HG02588 (cell line): ENCODE data around the gene CARMIL1.
A peak's percentile ranks its signal among the peaks of the same experiment; 100 is the strongest.

Source experiments
- ATAC-seq: cut with Tn5 transposase; IDR thresholded peaks from one replicate; pipeline ENCODE4 v1.9.1; 2021; ENCODE audit warnings: mild to moderate bottlenecking, moderate library complexity; ENCODE audit not compliant: unreplicated experiment

CARMIL1 gene

DNA sequence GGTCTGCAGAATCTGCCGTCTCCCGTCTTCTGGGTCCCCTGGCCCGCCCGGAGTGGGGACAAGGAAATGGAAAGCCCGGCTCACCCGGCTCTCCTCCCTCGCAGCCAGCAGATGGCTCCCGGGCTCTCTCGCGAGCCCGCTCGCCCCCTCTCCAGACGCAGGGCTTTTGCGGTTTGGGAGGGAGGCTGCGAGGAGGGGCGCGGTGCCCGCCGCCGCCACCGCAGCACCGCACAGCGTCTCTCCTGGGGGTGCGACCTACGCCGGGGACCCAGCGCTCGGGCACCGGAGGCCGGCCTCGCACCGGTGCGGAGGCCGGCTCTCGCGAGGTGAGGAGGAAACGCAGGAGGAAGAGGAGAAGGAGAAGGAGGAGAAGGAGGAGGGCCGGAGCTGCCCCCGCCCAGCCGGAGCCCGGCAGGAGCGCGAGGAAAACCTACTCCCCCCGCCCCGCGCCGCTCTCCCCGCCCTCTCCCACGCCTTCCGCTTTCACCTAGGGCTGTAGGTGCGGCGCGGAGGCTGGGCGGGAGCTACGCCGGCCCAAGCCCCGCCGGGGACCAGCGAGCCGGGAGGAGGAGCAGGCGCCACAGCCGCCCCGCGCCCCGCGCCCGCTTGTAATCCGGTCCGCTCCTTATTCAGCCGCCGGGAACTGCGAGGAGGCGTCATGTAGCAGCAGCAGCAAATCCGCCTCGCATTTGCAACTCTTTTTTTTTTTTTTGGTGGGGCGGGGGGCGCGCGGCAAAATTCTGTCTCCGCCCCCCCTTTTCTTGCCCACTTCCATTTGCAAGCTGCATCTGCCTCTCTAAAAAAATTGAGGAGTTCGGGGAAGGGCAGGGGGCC lies at the start of gene CARMIL1:
Gene CARMIL1 (plus strand): TSS at position 461 of the 834 bp plus-strand sequence. CDS start 422 bp downstream, outside the sequence.
- peak; percentile 73 for ATAC-seq

DNA sequence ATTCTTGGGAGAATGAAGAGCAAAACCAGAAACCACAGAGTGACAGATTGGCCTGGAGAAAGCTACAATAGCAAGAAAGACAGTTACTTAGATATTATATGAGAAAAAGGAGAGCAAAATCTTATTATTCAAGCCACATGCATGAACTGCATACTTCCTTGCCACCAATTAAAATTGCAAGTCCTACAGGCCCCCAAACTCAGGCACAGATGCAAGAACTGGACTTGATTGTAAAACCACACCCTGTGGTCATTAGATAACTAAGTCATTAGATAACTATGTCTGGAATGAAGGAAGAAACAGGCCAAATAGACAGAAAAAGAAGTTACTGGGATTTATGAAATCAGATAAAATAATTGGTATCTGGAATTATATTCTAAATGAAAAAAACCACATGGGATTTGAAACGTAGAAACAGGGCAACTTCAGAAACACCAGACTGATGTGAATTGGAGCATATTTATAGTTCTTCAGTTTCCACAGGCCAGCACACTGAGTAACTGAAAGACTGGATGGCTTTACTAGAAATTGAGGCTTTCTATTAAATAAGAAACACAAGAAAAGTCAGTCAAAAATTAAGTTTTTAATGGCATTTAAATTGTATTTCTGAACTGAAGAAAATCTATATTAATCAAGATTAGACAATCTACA lies 49.4 kb upstream of the CARMIL1 start:
- ATAC-seq: no peak

DNA sequence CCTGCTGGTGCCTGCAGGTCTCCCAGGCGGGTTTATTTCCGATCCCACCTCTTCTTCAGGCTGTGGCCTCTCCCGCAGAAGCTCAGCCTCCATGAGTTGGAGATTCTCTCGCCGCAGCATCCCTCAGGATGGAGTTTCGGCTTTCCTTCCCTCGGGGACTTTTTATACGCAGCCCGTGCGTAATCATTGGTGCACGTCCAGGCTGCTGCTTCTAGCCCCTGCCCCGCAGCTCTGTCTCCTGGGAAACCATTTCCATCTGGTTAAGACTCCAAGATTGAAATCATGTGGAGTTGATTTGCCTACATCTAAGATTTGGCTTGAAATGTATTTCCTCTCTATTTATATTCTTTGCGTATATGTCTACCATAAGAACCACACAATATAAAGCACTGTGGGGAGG lies 46.7 kb upstream of the CARMIL1 start:
- ATAC-seq: no peak

DNA sequence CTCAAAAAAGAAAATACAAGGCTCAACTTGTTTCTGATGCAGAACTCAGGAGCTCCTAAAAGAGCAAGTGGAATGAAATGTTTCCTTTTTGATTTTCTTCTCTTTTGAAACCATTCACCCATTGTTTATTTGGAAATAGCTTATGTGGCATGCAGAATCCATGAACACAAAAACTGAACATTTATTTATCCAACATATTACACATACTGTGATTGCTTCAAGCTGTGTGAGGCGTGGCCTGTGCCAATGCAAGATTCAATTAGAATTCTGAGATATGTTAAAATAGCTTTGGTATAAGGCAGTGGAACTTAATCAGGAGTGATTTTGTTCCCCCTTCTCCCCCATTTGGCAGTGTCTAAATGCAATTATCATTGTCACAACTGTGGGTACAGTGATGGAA lies 45.9 kb upstream of the CARMIL1 start:
- ATAC-seq: no peak

DNA sequence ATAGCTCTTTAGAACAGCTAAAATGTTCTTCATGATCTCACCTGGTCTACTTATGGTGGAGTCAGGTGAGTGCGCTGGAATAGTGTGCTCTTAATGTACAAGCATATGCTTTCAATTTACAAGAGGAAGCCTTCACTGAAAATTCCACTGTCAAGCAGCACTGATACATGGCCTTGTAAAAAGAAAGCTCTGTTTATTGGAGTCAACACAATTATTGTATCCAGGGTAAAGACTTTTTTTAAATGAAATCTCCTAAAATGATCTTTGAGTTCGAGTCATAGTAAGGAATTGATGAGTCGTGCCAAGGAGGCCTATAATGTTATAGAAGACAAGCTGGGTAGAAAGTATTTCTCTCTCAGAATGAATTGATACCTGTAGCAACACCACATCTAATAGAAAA lies 41.6 kb upstream of the CARMIL1 start:
- ATAC-seq: no peak

DNA sequence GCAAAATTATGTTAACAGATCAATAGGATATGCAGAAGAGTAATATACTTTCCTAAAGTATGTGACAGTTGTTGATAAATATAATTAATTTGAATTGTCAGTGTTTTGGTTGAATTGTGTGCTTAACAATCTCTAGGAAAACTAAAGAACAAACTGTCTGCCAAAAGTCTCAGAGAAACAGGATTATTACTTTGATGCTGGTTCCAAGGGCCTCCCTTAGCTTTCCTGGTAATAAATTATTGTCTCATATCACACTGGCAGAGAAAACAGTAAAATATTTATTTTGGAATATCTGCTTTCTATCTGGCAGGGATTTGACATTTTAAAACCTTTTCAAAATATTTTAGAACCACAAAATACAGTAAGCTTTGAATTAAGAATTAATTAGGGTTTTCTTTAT lies 40.1 kb upstream of the CARMIL1 start:
- ATAC-seq: no peak

DNA sequence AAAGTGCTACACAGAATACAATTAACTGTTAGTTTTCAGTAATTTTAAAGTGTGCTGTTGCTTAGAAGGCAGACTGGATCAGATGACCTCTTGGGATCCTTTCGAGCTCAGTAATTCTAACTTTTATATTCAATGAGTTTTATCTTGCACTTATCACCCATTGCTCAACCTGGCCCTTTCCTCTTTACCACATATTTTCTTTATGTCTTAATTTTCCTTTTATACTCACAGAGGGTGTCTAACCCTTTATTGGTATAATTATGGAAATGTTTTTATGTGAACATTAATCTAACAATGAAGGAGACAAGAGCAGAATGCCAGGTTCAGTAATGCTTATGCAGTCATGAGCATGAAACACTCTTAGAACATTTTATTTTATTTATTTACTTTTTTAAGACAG lies 39.7 kb upstream of the CARMIL1 start:
- ATAC-seq: no peak

DNA sequence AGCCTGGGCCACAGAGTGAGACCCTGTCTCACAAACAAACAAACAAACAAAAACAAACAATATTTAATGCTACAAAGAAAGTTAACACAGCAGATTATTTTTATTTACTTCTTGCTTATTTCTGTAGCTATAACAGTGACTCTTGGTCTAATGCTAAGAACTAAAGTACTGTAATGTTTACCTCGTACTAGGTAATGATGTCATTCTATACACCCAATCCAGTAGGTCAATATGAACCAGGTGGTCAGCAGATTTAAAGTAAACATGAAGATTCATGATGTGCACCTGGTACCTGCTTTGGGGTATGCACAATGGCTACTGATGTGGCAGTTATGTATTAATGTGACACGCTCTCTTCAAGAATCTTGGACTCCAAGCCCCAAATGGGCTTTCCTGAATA lies 36.6 kb upstream of the CARMIL1 start:
- no peak for ATAC-seq

DNA sequence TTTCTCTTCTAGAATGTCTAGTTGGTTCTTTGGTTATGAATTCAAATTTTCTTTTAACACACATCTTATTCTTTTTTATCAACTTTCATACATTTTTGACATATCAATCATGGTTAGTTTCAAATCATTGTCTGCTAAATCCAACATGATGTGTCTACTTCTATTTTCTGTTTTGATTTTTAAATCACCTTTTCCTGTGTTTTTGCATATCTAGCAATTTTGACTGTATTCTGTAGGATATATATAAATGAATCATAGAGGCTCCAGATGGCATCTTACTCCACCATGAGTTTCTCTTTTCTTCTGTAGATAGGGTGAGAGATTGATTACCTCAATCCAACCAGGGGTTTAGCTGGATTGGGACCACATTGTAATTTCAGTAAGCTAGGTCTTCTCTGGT lies 34.3 kb upstream of the CARMIL1 start:
- ATAC-seq: no peak

DNA sequence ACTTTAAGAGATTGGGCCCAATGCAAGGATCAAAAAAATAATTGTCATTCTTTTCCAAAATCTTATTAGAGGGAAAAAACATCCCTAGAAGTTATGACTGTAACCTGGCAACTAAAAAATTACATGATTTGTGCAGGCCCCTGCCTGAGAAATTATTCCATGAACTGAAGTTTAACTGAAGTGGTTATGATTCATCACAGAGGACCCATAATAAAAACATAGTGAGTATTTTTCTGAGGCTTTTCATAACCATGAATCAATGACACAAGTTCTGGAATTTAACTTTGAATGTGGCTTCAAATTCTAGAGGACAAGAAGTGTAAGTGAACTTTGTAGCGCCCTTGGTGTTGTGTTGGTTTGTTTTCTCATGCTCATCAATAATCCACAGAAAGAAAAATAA lies 31.1 kb upstream of the CARMIL1 start:
- ATAC-seq: no peak

DNA sequence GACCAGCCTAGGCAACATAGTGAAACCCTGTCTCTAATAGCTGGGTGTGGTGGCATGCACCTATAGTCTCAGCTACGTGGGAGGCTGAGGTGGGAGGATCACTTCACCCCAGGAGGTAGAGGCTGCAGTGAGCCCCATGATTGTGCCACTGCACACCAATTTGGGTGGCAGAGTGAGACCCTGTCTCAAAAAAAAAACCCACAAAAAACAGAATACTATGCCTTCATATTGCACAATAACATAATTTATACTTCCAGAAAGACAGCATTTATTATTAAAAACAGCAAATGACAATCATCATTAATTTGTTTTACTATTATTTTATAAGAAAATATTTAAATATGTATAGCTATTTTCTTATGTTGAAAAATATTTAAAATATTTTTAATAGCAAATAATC lies 30.0 kb upstream of the CARMIL1 start:
- ATAC-seq: no peak

DNA sequence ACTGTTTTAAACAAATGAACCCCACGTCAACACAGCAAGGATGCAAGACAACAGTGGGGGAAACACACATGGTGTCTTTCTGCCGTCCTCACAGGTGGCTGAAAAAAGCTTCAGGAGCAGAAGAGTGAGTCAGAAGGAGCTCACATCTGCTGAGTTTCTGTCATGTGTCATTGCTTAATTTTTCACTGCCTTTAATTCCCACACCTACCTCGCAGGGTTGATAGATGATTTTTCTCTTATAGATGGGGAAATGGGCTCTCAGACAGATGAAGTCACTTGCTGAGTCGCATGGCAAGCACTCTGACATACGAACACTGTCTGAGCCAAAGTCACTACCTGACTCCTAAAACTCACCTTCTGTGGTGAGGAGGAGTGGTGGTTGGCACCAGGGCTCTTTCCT lies 28.3 kb upstream of the CARMIL1 start:
- no peak for ATAC-seq

DNA sequence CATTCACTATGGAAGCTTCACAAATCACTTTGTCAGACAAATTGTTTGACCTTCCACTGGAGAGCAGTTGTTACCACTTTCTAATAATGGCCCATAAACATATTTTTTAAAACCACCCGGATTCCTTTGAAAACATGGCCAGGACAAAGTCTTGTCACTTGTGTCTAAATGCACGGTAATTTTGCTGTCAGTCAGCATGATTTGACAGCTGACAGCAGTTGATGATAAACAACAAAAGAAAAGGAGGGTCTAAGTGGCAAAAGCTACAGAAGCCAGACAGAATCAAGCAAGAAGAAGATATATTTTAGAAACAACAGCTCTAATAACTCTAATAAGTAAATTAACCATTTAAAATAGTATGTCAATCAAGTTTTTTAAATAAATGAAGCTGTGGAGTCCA lies 27.7 kb upstream of the CARMIL1 start:
- ATAC-seq: no peak

DNA sequence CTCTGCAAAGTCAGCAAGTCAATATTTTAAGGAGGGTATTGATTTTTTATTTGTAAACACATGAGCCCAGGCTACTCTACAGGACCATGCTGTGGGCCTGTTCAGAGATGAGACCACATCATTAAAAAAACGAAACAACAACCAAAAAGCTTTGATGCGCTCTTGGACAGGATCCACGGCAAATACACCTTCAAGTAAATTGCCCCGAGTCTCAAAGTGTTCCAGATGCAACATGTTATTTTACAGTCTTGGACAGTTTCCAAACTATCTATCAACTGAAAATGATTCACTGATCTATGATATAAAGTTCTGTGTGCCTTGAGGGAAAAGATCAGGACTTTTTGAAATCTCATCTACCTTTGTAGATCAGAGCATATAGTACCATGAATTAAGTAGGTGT lies 25.8 kb upstream of the CARMIL1 start:
- no peak for ATAC-seq

DNA sequence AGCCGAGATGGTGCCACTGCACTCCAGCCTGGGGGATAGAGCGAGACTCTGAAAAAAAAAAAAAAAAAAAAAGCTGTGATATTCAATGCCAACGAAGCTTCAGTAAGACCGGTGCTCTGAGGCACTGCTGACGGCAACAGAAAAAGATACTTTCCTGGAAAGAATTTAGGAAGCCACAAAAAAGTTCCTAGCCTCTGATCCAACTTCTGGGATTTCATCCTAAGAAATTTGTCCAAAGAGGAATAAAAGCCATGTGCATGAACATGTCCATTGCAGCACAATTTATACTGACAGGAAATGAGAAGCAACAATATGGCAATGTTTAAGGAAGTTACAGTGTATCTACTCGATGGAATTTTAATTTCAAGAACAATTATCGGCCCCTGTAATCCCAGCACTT lies 24.5 kb upstream of the CARMIL1 start:
- no peak for ATAC-seq

DNA sequence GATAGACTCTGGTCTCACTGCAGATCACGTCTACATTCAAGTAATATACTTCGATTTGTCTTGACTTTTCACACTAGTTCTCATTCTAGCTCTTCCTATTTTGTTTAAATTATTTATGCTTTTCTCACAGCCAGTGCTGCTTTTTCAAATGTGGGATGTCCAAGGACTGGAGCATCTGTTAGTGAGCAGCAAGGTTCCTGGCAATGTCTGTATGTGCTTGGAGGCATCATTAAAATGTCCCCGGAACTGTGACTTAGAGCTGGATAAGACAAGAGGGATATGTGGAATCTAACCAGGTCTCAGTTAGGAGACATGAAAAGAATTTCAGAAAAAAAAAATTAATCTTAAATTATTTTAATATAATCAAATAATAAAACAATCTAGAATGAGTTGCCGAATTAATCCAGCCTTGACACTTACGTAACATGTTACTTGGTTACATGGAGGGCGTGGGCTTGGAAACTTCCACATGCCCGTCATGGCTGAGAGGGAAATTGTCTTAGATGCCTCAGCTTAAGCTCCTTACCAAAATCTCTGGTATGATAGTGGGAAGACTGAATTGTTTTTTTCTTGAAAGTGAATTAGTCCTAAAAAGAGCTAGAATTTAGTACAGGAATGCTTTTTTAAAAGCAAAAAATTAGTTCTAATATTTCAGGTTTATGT lies 21.4 kb upstream of the CARMIL1 start:
- ATAC-seq: no peak

DNA sequence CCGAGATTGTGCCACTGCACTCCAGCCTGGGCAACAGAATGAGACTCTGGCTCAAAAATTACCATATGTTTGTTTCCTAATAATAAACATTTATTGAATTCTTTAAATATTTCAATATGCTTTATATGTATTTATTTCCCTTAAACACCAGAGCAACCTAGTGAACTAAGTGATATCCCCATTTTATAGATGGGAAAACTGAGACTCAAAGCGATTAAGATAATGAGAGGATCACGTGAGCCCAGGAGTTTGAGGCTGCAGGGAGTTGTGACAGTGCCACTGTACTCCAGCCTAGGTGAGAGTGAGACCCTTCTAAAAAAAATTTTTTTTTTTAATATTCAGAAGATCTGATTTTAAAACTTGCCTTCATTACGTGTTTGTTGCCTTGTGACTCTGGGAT lies 19.4 kb upstream of the CARMIL1 start:
- no peak for ATAC-seq

DNA sequence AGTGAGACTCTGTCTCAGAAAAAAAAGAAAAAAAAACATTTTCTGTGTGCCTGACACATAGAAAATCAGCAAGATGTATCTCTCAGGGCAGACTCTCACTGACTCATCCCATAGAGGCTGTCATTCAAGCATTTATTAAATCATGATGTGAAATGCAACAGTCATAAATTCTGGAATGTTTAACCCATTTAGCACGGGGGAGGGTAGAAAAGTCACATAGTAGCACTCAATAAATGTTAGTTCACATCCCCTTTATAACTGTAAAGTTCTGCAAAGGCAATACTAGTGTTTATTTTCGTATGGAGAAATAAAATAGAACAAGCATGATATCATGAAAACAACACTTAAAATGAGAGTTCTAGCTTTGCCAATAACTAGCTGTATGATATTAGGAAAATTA lies 15.5 kb upstream of the CARMIL1 start:
- ATAC-seq: no peak

DNA sequence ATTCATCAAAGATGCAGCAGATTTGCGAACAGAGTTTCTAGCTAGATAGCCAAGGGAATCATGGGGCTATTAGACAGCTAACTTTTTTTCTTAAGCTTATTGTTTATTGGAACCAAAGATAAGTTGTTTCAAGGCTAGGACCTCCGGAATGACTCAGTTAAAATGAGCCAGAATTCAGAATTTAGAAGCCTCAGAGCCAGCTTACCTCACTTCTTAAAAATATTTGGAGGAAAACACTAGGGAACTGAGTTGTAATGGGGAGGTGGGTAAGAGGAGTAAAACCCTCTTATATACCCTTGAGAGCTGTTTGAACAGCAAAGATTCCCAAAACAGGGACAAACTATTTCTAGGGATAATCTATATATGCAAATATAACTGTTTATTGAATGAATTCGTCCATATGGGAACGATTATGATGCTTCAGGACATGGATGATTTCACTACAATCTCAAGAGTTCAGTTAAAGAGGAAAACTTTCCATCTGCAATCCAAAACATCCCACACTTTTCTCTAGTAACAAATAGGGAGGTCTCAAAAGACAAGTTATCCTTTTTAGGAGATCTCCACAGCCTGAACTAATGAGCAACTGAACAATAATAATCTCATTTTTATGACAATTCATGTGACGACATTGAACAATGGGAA lies 12.6 kb upstream of the CARMIL1 start:
- no peak for ATAC-seq

DNA sequence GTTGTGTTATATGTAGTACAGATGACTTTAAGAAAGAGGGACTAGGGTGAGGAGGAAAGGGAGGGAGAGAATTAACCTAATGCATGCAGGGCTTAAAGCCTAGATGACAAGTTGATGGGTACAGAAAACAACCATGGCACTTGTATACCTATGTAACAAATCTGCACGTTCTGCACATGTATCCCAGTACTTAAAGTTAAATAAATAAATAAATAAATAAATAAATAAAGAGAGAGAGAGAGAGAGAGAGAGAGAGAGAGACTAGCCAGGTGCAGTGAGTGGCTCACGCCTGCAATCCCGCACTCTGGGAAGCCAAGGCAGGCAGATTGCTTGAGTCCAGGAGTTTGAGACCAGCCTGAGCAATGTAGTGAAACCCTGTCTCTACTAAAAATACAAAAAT lies 11.5 kb upstream of the CARMIL1 start:
- no peak for ATAC-seq

DNA sequence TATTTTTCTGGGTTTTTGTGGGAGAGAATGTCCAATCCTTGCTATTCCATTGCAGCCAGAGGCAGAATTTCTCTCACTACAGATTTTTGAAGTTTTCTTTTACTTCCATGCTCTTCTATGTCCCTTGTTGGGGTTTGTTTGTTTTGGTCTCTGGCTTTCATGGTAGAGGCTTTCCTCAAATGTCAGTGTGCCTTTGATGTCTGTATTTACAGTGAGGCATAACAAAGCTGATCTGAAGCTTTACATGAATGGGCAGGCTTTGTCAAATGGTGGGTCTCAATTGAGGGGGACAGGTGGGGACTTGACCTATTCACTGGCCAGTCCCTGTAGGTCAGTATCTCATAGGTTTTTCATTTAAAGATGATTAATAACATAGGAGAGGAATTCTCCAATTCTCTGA lies 8.6 kb upstream of the CARMIL1 start:
- no peak for ATAC-seq

DNA sequence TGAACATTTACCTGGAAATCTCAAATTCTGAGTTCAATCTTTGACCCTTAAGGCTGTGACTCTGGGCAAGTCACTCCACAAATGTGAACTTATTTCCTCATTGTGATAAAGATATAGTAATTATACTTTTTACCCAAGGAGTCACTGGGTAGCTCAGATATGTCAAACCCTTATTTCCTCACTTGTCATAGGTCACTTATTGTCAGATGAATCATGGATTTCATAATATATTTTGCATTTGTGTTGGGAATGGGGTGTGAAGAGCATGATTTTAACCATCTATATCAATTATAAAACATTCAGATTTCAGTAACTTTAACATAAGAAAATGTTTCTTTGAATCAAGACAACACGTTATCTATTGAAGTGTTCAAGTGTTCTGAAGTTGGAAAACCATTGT lies 3.7 kb upstream of the CARMIL1 start:
- no peak for ATAC-seq
